ENCODE data around the gene SPON2. TPM values are rescaled to one million over a fixed set of nuclear protein-coding genes. Genes with fewer than 3 reads are reported as not detected.

SPON2 gene
- total and polyA plus RNA-seq, 3 experiments from 2014 or later, result 2.7 to 43.9 (median 3.1) TPM

Other genes starting within 250 kb of the SPON2 start
- 100 to 1,000 TPM; 112 to 118 TPM for gene GAK, start 240.3 kb downstream of the SPON2 start, total RNA-seq
- gene GAK, start 240.3 kb downstream of the SPON2 start, polyA plus RNA-seq, result 82.9 TPM
- 10 to 100 TPM; 17.6 to 21.5 TPM for gene TMEM175, start 240.1 kb downstream of the SPON2 start, total RNA-seq
- 16.9 TPM for gene TMEM175, start 240.1 kb downstream of the SPON2 start, polyA plus RNA-seq
- 10 to 100 TPM; 17.2 to 19.6 TPM for gene DGKQ, start 199.0 kb downstream of the SPON2 start, total RNA-seq
- gene DGKQ, start 199.0 kb downstream of the SPON2 start, polyA plus RNA-seq, result 26.2 TPM
- 10 to 100 TPM; 18.7 to 19.1 TPM for gene IDUA, start 185.5 kb downstream of the SPON2 start, total RNA-seq
- gene IDUA, start 185.5 kb downstream of the SPON2 start, polyA plus RNA-seq, result 9.3 TPM
- not detected for gene SLC26A1, start 179.2 kb downstream of the SPON2 start, total RNA-seq
- 1.1 TPM for gene SLC26A1, start 179.2 kb downstream of the SPON2 start, polyA plus RNA-seq
- gene FGFRL1, start 161.0 kb downstream of the SPON2 start, total RNA-seq, result 10 to 100 TPM; 12.3 to 14.5 TPM
- 1.4 TPM for gene FGFRL1, start 161.0 kb downstream of the SPON2 start, polyA plus RNA-seq
- 1 to 10 TPM; 1.2 TPM for gene RNF212, start 59.0 kb downstream of the SPON2 start, total RNA-seq
- gene RNF212, start 59.0 kb downstream of the SPON2 start, polyA plus RNA-seq, result 2.0 TPM
- 100 to 1,000 TPM; 139 to 149 TPM for gene CTBP1, start 76.5 kb upstream of the SPON2 start, total RNA-seq
- gene CTBP1, start 76.5 kb upstream of the SPON2 start, polyA plus RNA-seq, result 88.1 TPM
- gene MAEA, start 117.3 kb upstream of the SPON2 start, total RNA-seq, result 10 to 100 TPM; 59.4 to 63.8 TPM
- gene MAEA, start 117.3 kb upstream of the SPON2 start, polyA plus RNA-seq, result 75.3 TPM
- 10 to 100 TPM; 16.8 to 19.0 TPM for gene UVSSA, start 174.6 kb upstream of the SPON2 start, total RNA-seq
- 6.9 TPM for gene UVSSA, start 174.6 kb upstream of the SPON2 start, polyA plus RNA-seq
- not detected for gene NKX1-1, start 233.9 kb upstream of the SPON2 start, total RNA-seq
- not detected for gene NKX1-1, start 233.9 kb upstream of the SPON2 start, polyA plus RNA-seq

Measured in CD8-positive, alpha-beta memory T cell (primary cell).